ENCODE results near the gene KDM6B.

Gene KDM6B

GRCh38 chr17:7882629-7883028 is 48.6 kb downstream of the KDM6B start:
- H3K4me3 ChIP-seq (ENCODE audit: low read length), result 0 out of 2 replicates have a peak overlapping the region, but pooled peaks have one; percentile 77
- H3K4me1 ChIP-seq (ENCODE audit: low read length), result peaks cover 28% of the 10 kb centered on the region
- H3K36me3 ChIP-seq (replicated peaks; ENCODE audit: low read depth, low read length), result peaks cover 4% of the 10 kb centered on the region
- no peak overlapping the region for H2AFZ ChIP-seq (ENCODE audit: low read depth, low read length)
- H3K9me3 ChIP-seq (ENCODE audit: insufficient read depth, low read length), result no peaks in the 10 kb centered on the region
- H3K27me3 ChIP-seq (ENCODE audit: low read depth, low read length), result no peaks in the 10 kb centered on the region
- TF ChIP-seq EZH2phosphoT487 (IDR thresholded peaks at IDR 0.05; ENCODE audit: low read depth), result no peak
- H3K4me2 ChIP-seq (ENCODE audit: low read length), result peak overlapping the region; percentile 89
- no peak overlapping the region for H3K27ac ChIP-seq (ENCODE audit: low read length)
- H3K79me2 ChIP-seq (ENCODE audit: low read length), result peaks cover 23% of the 10 kb centered on the region
- H4K20me1 ChIP-seq (ENCODE audit: insufficient read depth, low read length), result no peaks in the 10 kb centered on the region
- no peak overlapping the region for H3K9ac ChIP-seq (ENCODE audit: low read length)
